Activated T-helper 1 cell treated with anti-CD3 and anti-CD28 coated beads, Interleukin-12 subunit alpha, Interleukin-12 subunit beta, Interleukin-2, Interleukin-4 antibody, amounts not matched to agents 30 ng/mL and 10 ng/mL and 1 ng/mL, durations not matched to agents 14 hours and 24 hours and 36 hours (primary cell): Measurements from ENCODE around the gene MFSD8. TPM values are rescaled to one million over a fixed set of nuclear protein-coding genes. Genes with fewer than 3 reads are reported as not detected.
"Not testable (repeated sequence)": the region's sequence is repeated elsewhere in the genome, so short reads cannot be mapped to it uniquely, and the experiment has no call there.

Experiments used
- DNase-seq: peaks from one replicate; pipeline ENCODE4 v3.0.0; 2021; ENCODE audit warnings: low spot score
- H3K27ac Mint-ChIP-seq: one replicate; pipeline ENCODE4 v1.8.0; 2021; ENCODE audit warnings: mild to moderate bottlenecking, mixed read lengths
- H3K27me3 Mint-ChIP-seq: one replicate; pipeline ENCODE4 v1.8.0; 2022; ENCODE audit warnings: mild to moderate bottlenecking, moderate library complexity, mixed read lengths; ENCODE audit not compliant: insufficient read depth
- H3K36me3 Mint-ChIP-seq: one replicate; pipeline ENCODE4 v1.8.0; 2021; ENCODE audit warnings: low read depth, mixed read lengths
- H3K4me1 Mint-ChIP-seq: one replicate; pipeline ENCODE4 v1.8.0; 2021; ENCODE audit warnings: low read depth, mixed read lengths
- H3K4me3 Mint-ChIP-seq: one replicate; pipeline ENCODE4 v1.8.0; 2021; ENCODE audit warnings: mild to moderate bottlenecking, moderate library complexity, mixed read lengths
- H3K9me3 Mint-ChIP-seq: one replicate; pipeline ENCODE4 v1.8.0; 2021; ENCODE audit warnings: mixed read lengths
- intact Hi-C: fragments of 100-400 bp; cut with micrococcal nuclease; formaldehyde crosslinking; loops from one replicate; pipeline ENCODE4 v1.15.1; 2024
- total RNA-seq: library from RNA; stranded (reverse); gene quantifications from 2 replicates; pipeline ENCODE4 v1.2.3, GENCODE V29; 2022

Gene MFSD8
- total RNA-seq, 1 donor from 2014 or later, result 18.7 TPM

GRCh38 chr4:127970925-127971324 lies 6.0 kb upstream of the MFSD8 start:
- H3K4me3 Mint-ChIP-seq, intact Hi-C loops, H3K27ac Mint-ChIP-seq: not testable (repeated sequence)

GRCh38 chr4:127968586-127968985 lies 3.6 kb upstream of the MFSD8 start:
- Mint-ChIP-seq H3K4me3 (no peak overlapping the region), H3K27me3 (no peaks in the 10 kb centered on the region), H3K9me3 (no peaks in the 10 kb centered on the region), H3K27ac (no peak overlapping the region), H3K36me3 (peaks cover 13% of the 10 kb centered on the region), H3K4me1 (peaks cover 32% of the 10 kb centered on the region)
- intact Hi-C loops, result loop anchor here (10.0 kb wide), 1 partner anchor 896 kb away; no protein-coding TSS in a partner anchor
- DNase-seq, result no peak

More at GRCh38 chr4:127970925-127971324, 6.0 kb upstream of the MFSD8 start:
- not testable (repeated sequence) for H3K9me3 Mint-ChIP-seq, H3K27me3 Mint-ChIP-seq, DNase-seq
- Mint-ChIP-seq H3K4me1 (peaks cover 33% of the 10 kb centered on the region), H3K36me3 (peaks cover 19% of the 10 kb centered on the region)

GRCh38 chr4:127967141-127967775 lies 2.3 kb upstream of the MFSD8 start:
- no peak for DNase-seq
- intact Hi-C loops, result loop anchor here (2.0 to 10.0 kb wide), 2 partner anchors 18 to 898 kb away; no protein-coding TSS in a partner anchor
- Mint-ChIP-seq H3K9me3 (no peaks in the 10 kb centered on the region), H3K36me3 (peaks cover 11% of the 10 kb centered on the region), H3K27ac (peak overlapping the region; percentile 49), H3K4me1 (peaks cover 42% of the 10 kb centered on the region), H3K27me3 (no peaks in the 10 kb centered on the region), H3K4me3 (peak overlapping the region; percentile 56)

- H3K27me3 Mint-ChIP-seq, result no peaks in the 10 kb centered on the region
- H3K36me3 Mint-ChIP-seq, result peaks cover 11% of the 10 kb centered on the region
- H3K9me3 Mint-ChIP-seq, result no peaks in the 10 kb centered on the region
- intact Hi-C loops, result loop anchor here (1.0 to 10.0 kb wide), 9 partner anchors 19 to 1131 kb away; partner anchors contain the start of genes C4orf33, HSPA4L, LARP1B and PLK4
- peak overlapping the region; percentile 90 for H3K4me3 Mint-ChIP-seq
- peaks cover 42% of the 10 kb centered on the region for H3K4me1 Mint-ChIP-seq
- peak; percentile 65 for DNase-seq
- H3K27ac Mint-ChIP-seq, result peak overlapping the region; percentile 96
Observed at GRCh38 chr4:127965803-127966175, 816 bp upstream of the MFSD8 start.

GRCh38 chr4:127964426-127965061 lies 429 bp downstream of the MFSD8 start:
- DNase-seq, result peak; percentile 16

GRCh38 chr4:127963633-127964398 lies 1.2 kb downstream of the MFSD8 start:
- intact Hi-C loops, result loop anchor here (10.0 kb wide), 1 partner anchor 901 kb away; no protein-coding TSS in a partner anchor
- H3K4me3 Mint-ChIP-seq, result peak overlapping the region; percentile 82
- peak overlapping the region; percentile 44 for H3K27ac Mint-ChIP-seq
- H3K36me3 Mint-ChIP-seq, result peaks cover 11% of the 10 kb centered on the region
- H3K27me3 Mint-ChIP-seq, H3K9me3 Mint-ChIP-seq, DNase-seq: not testable (repeated sequence)
- peaks cover 40% of the 10 kb centered on the region for H3K4me1 Mint-ChIP-seq

More at GRCh38 chr4:127964426-127965061, 429 bp downstream of the MFSD8 start:
- H3K9me3 Mint-ChIP-seq, H3K27me3 Mint-ChIP-seq: not testable (repeated sequence)
- Mint-ChIP-seq H3K4me3 (peak overlapping the region; percentile 90), H3K36me3 (peaks cover 11% of the 10 kb centered on the region), H3K4me1 (peaks cover 42% of the 10 kb centered on the region), H3K27ac (peak overlapping the region; percentile 96)
- intact Hi-C loops, result loop anchor here (1.0 to 10.0 kb wide), 8 partner anchors 33 to 1132 kb away; partner anchors contain the start of genes C4orf33, HSPA4L, LARP1B and PLK4

- Mint-ChIP-seq H3K4me1 (peaks cover 13% of the 10 kb centered on the region), H3K27ac (no peak overlapping the region), H3K4me3 (no peak overlapping the region), H3K27me3 (no peaks in the 10 kb centered on the region), H3K9me3 (no peaks in the 10 kb centered on the region), H3K36me3 (peaks cover 7% of the 10 kb centered on the region)
- intact Hi-C loops, result loop anchor here (10.0 kb wide), 1 partner anchor 905 kb away; no protein-coding TSS in a partner anchor
- DNase-seq, result no peak
Observed at GRCh38 chr4:127959794-127960193, 5.2 kb downstream of the MFSD8 start.

GRCh38 chr4:127957105-127957504 lies 7.9 kb downstream of the MFSD8 start:
- H3K4me3 Mint-ChIP-seq, result no peak overlapping the region
- H3K36me3 Mint-ChIP-seq, result peaks cover 4% of the 10 kb centered on the region
- no peaks in the 10 kb centered on the region for H3K4me1 Mint-ChIP-seq
- H3K27me3 Mint-ChIP-seq, result no peaks in the 10 kb centered on the region
- intact Hi-C loops, result no loop called here
- H3K27ac Mint-ChIP-seq, result no peak overlapping the region
- no peak for DNase-seq
- H3K9me3 Mint-ChIP-seq, result no peaks in the 10 kb centered on the region

GRCh38 chr4:127936974-127937373 lies 28.0 kb downstream of the MFSD8 start:
- H3K4me1 Mint-ChIP-seq, result no peaks in the 10 kb centered on the region
- no peaks in the 10 kb centered on the region for H3K9me3 Mint-ChIP-seq
- no peaks in the 10 kb centered on the region for H3K27me3 Mint-ChIP-seq
- H3K4me3 Mint-ChIP-seq, result no peak overlapping the region
- peaks cover 22% of the 10 kb centered on the region for H3K36me3 Mint-ChIP-seq
- intact Hi-C loops, result no loop called here
- DNase-seq, result no peak
- H3K27ac Mint-ChIP-seq, result no peak overlapping the region

- DNase-seq, H3K27ac Mint-ChIP-seq, H3K27me3 Mint-ChIP-seq, H3K36me3 Mint-ChIP-seq, intact Hi-C loops, H3K4me3 Mint-ChIP-seq, H3K4me1 Mint-ChIP-seq, H3K9me3 Mint-ChIP-seq: not testable (repeated sequence)
Observed at GRCh38 chr4:127931836-127932235, 33.1 kb downstream of the MFSD8 start.

- Mint-ChIP-seq H3K27me3 (no peaks in the 10 kb centered on the region), H3K27ac (no peak overlapping the region), H3K36me3 (peaks cover 10% of the 10 kb centered on the region), H3K4me3 (no peak overlapping the region), H3K9me3 (peaks cover 3% of the 10 kb centered on the region), H3K4me1 (no peaks in the 10 kb centered on the region)
- intact Hi-C loops, result no loop called here
- no peak for DNase-seq
Observed at GRCh38 chr4:127930175-127930574, 34.8 kb downstream of the MFSD8 start.

- H3K27ac Mint-ChIP-seq, H3K4me3 Mint-ChIP-seq, H3K9me3 Mint-ChIP-seq, DNase-seq, H3K27me3 Mint-ChIP-seq, H3K4me1 Mint-ChIP-seq: not testable (repeated sequence)
- intact Hi-C loops, result loop anchor here (2.0 kb wide), 1 partner anchor 33 kb away; no protein-coding TSS in a partner anchor
- H3K36me3 Mint-ChIP-seq, result peaks cover 20% of the 10 kb centered on the region
Observed at GRCh38 chr4:127925720-127926119, 39.3 kb downstream of the MFSD8 start.
